Psoas muscle (tissue), 8 donors: ENCODE measurements around the gene ADORA2A. TPM values are rescaled to one million over a fixed set of nuclear protein-coding genes. Genes with fewer than 3 reads are reported as not detected.
"Not testable (repeated sequence)": the region's sequence is repeated elsewhere in the genome, so short reads cannot be mapped to it uniquely, and the experiment has no call there.

Experiments used
- ATAC-seq, 4 donors: fragments of 200-7000 bp; cut with Tn5 transposase; one replicate each; pipeline ENCODE4 v1.9.1; 2020; ENCODE audit warnings: moderate library complexity in 3 of 4, mild to moderate bottlenecking in 2 of 4
- DNase-seq, 2 donors: peaks; one replicate each; pipeline ENCODE4 v3.0.0-alpha.2; 2020
- H3K27ac ChIP-seq: fragments of 200-600 bp; one replicate; pipeline ENCODE4 v1.8.0; 2022
- H3K27me3 ChIP-seq, 3 donors: fragments of 200-600 bp in 1 of 3; one replicate each; pipeline versions ENCODE4 v1.6.1 to v1.8.0; 2013 to 2022; ENCODE audit warnings: low read length in 2 of 3, mild to moderate bottlenecking in 2 of 3, moderate library complexity in 1 of 3; ENCODE audit not compliant: insufficient read depth in 3 of 3
- H3K36me3 ChIP-seq, 2 donors: fragments of 200-600 bp in 1 of 2; one replicate each; pipeline versions ENCODE4 v1.6.1 to v1.8.0; 2013 to 2022; ENCODE audit warnings: low read depth in 1 of 2, mild to moderate bottlenecking in 1 of 2, moderate library complexity in 1 of 2; ENCODE audit not compliant: insufficient read depth in 1 of 2
- H3K4me1 ChIP-seq: fragments of 200-600 bp; one replicate; pipeline ENCODE4 v1.8.0; 2022
- H3K4me3 ChIP-seq: fragments of 200-600 bp; one replicate; pipeline ENCODE4 v1.8.0; 2022; ENCODE audit warnings: mild to moderate bottlenecking
- H3K9me3 ChIP-seq: fragments of 200-600 bp; one replicate; pipeline ENCODE4 v1.8.0; 2022
- WGBS, 3 donors: extraction: QIAGEN DNeasy Blood & Tissue Kit; methylation state at CpG; one replicate each; pipeline versions ENCODE4 v1.1.6 to v1.1.7; 2013; 5-methylcytosine and 5-hydroxymethylcytosine counted together
- intact Hi-C, 2 donors: fragments of 100-400 bp; cut with DNase I; formaldehyde crosslinking; loops; one replicate each; pipeline versions ENCODE4 v1.11.0 to v1.14.2; 2022
- polyA plus RNA-seq, 3 donors: library from polyadenylated mRNA; stranded (reverse); fragments of 200-250 nt; gene quantifications; one replicate each; pipeline ENCODE4 v1.2.3, GENCODE V29; 2013
- total RNA-seq, 4 donors: library from RNA; stranded (reverse); fragmentation: NEBNext Ultra II Directional in 2 of 4; extraction: Animal tissue kit (Norgen Biotek cat#: 25700) in 2 of 4; gene quantifications; one replicate each; pipeline versions ENCODE4 v1.2.1 to v1.2.4, GENCODE V29; 2021 to 2023
- TF ChIP-seq, protein P1 (sequence below): fragments of 200-600 bp; IDR thresholded peaks from one replicate; pipeline ENCODE4 v1.8.0; 2022; ENCODE audit warnings: antibody characterized with exemption
- donor health status: healthy with polysubstance abuse.
- donor health status: DM: no; HTN: no; CAD: no; lungs with moderate emphysema.
- donor health status: Bipolar disorder and iron deficiency.
- donor health status: healthy.
- donor health status: DM: yes; HTN: yes; CAD: no.
- donor health status: DM: no; HTN: no; CAD: no.
- donor health status: DM: no; HTN: no; CAD: no.
- donor health status: DM: yes; HTN: yes; CAD: no.

Gene ADORA2A
- total and polyA plus RNA-seq, 7 donors = 0.97 to 2.4 (median 1.7) TPM

DNA sequence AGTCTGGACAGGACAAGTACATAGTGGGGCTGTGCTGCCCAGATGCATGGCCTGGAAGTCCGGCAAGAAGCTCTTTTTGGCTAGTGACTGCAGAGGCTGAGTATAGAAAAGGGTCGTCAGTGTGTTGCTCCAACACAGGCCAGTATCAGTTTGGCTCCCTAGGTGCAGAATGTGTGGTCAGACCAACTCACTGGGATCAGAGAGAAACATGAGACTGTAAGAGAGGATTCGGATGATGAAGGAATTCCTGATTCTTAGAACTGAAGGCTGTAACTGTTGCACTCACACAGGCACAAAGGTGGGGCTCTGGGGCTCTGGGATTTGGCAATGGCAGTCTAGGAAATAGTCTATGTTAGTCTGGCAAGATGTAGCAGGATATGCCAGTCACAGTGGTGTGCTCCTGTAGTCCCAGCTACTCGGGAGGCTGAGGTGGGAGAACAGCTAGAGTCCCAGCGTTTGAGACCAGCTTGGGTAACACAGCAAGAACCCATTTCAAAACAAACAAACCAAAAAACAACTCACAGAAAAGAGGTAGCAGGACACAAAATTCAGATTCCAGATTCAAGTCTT lies 56.7 kb downstream of the ADORA2A start:
- intact Hi-C loops = no loop called here

DNA sequence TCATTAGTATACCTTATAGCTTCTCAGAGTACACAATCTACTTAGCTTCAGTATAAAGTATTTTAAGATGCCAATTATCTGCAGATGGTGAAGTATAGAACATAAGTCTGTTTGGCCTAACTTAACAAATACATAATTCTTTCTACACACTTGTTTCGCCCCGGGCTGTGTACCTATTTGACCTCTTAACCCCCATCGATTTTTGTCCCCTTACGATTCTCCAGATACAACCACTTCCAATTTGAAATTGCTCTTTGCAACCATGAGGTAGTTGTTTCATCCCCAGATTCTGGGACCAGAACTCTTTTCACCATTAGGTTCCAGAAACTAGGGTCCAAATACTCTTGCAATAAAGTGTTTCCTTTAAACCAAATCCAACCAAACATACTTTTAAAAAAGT lies 57.8 kb downstream of the ADORA2A start:
- Histone ChIP-seq H3K9me3 (no peaks in the 10 kb centered on the region), H3K36me3 (no peaks in the 10 kb centered on the region), H3K27me3 (no peaks in the 10 kb centered on the region), H3K27ac (no peak overlapping the region), H3K4me3 (no peak overlapping the region), H3K4me1 (peaks cover 7% of the 10 kb centered on the region)
- WGBS, 3 donors = 89 to 96% (median 92%) methylated on average over 4 of the region's 4 CpGs
- intact Hi-C loops = no loop called here
- TF ChIP-seq, protein P1, sequence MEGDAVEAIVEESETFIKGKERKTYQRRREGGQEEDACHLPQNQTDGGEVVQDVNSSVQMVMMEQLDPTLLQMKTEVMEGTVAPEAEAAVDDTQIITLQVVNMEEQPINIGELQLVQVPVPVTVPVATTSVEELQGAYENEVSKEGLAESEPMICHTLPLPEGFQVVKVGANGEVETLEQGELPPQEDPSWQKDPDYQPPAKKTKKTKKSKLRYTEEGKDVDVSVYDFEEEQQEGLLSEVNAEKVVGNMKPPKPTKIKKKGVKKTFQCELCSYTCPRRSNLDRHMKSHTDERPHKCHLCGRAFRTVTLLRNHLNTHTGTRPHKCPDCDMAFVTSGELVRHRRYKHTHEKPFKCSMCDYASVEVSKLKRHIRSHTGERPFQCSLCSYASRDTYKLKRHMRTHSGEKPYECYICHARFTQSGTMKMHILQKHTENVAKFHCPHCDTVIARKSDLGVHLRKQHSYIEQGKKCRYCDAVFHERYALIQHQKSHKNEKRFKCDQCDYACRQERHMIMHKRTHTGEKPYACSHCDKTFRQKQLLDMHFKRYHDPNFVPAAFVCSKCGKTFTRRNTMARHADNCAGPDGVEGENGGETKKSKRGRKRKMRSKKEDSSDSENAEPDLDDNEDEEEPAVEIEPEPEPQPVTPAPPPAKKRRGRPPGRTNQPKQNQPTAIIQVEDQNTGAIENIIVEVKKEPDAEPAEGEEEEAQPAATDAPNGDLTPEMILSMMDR = no peak
- no peak for DNase-seq
- no peak for ATAC-seq

More for the DNA sequence above, 56.7 kb downstream of the ADORA2A start:
- no peaks in the 10 kb centered on the region for H3K27me3 ChIP-seq
- DNase-seq = no peak
- no peak overlapping the region for H3K27ac ChIP-seq
- 42 to 58% (median 56%) methylated on average over 5 of the region's 5 CpGs for WGBS, 3 donors
- H3K36me3 ChIP-seq = no peaks in the 10 kb centered on the region
- TF ChIP-seq, protein P1 = no peak
- H3K9me3 ChIP-seq = no peaks in the 10 kb centered on the region
- peak in 1 of 4 donors; percentile 31 for ATAC-seq
- no peak overlapping the region for H3K4me3 ChIP-seq
- H3K4me1 ChIP-seq = peaks cover 7% of the 10 kb centered on the region

DNA sequence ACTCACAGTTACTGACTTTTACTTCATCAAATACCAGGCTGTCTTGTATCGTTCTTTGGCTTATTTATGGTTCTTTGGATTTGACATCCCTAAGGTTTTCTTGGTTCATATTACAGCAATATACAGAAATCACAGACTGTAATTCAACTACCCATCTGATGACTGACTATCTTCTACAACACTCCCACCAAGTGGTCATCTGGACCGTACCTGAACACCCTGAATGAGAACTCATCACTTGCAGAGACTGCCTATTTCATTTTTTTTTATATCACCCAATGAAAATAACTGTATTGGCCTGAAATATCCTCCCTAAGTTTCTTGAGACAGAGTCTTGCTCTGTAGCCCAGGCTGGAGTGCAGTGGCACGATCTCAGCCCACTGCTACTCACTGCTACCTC lies 58.2 kb downstream of the ADORA2A start:
- TF ChIP-seq, protein P1 = peak; percentile 23
- ATAC-seq (no peak), DNase-seq (no peak)
- intact Hi-C loops = no loop called here
- Histone ChIP-seq H3K4me3 (no peak overlapping the region), H3K9me3 (no peaks in the 10 kb centered on the region), H3K4me1 (peaks cover 7% of the 10 kb centered on the region), H3K27me3 (no peaks in the 10 kb centered on the region), H3K36me3 (no peaks in the 10 kb centered on the region), H3K27ac (no peak overlapping the region)
- 36 to 58% (median 54%) methylated on average over 3 of the region's 3 CpGs for WGBS, 3 donors

DNA sequence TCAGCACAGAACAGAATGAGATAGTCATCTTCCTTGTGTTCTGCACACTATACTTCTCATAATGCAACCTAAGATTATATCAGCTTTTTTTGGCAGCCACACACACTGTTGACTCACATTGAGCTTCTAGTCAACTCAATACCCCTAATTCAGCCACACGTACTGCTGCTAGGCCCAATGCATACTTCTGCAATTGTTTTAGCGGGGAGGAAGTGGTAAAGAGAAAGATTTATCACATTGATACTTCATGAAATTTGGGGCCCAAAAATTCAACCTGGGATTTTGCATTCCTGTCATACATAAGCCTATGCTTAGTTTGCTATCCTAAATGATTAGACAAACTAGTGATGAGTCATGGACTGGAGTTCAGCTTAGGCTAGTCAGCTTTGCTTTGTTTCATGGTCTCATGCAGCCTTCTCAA lies 59.1 kb downstream of the ADORA2A start:
- intact Hi-C loops = no loop called here
- no peak overlapping the region for H3K4me3 ChIP-seq
- H3K27ac ChIP-seq = no peak overlapping the region
- DNase-seq (no peak), ATAC-seq (no peak)
- H3K4me1 ChIP-seq = peaks cover 7% of the 10 kb centered on the region
- H3K36me3 ChIP-seq = no peaks in the 10 kb centered on the region
- 83 to 94% (median 86%) methylated on average over 2 of the region's 2 CpGs for WGBS, 3 donors
- TF ChIP-seq, protein P1 = no peak
- H3K27me3 ChIP-seq = no peaks in the 10 kb centered on the region
- no peaks in the 10 kb centered on the region for H3K9me3 ChIP-seq

DNA sequence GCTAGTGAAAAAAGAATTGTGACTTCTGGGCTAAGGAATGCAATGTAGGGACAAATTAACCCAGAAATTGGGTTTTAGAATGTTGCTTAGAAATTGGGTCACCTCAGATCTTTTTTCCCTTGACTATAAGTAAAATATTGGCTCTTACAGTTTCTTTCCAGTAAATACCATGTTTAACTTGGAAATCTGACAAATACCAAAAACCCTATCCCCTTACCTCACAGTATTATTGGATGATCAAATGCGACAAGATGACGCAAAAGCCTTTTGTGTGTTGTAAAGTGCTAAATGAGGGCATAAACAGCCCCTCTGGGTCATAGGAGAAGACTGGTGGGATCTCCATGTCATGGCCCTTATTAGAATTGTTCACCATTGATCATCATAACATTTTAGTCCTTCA lies 61.6 kb downstream of the ADORA2A start:
- H3K36me3 ChIP-seq = no peaks in the 10 kb centered on the region
- H3K4me1 ChIP-seq = no peaks in the 10 kb centered on the region
- ATAC-seq = no peak
- no peaks in the 10 kb centered on the region for H3K9me3 ChIP-seq
- DNase-seq = no peak
- H3K27me3 ChIP-seq = peaks cover 0 to 8% (median 3%) of the 10 kb centered on the region in 3 donors
- no peak overlapping the region for H3K4me3 ChIP-seq
- intact Hi-C loops = no loop called here
- WGBS, 3 donors = 50 to 75% (median 70%) methylated on average over 2 of the region's 2 CpGs
- TF ChIP-seq, protein P1 = no peak
- H3K27ac ChIP-seq = no peak overlapping the region

DNA sequence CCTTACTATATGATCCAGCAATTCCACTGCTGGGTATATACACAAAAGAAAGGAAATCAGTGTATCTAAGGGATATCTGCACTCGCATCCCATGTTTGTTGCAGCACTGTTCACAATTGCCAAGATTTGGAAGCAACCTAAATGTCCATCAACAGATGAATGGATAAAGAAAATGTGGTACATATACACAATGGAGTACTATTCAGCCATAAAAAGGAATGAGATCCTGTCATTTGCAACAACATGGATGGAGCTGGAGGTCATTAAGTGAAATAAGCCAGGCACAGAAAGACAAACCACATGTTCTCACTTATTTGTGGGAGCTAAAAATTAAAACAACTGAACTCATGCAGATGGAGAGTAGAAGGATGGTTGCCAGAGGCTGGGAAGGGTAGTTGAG lies 62.0 kb downstream of the ADORA2A start:
- 98 to 100% (median 100%) methylated on average over 1 of the region's 1 CpG for WGBS, 3 donors
- DNase-seq, ATAC-seq, H3K27ac ChIP-seq, H3K4me3 ChIP-seq, H3K4me1 ChIP-seq, H3K36me3 ChIP-seq, H3K9me3 ChIP-seq, intact Hi-C loops: not testable (repeated sequence)
- peaks cover 0 to 12% (median 7%) of the 10 kb centered on the region in 3 donors for H3K27me3 ChIP-seq
